ENCODE data around the gene BHMT2. TPM values are rescaled to one million over a fixed set of nuclear protein-coding genes. Genes with fewer than 3 reads are reported as not detected.

BHMT2 gene
- total and polyA plus RNA-seq, 2 experiments from 2014 or later = 1.7 to 1.9 TPM

DNA sequence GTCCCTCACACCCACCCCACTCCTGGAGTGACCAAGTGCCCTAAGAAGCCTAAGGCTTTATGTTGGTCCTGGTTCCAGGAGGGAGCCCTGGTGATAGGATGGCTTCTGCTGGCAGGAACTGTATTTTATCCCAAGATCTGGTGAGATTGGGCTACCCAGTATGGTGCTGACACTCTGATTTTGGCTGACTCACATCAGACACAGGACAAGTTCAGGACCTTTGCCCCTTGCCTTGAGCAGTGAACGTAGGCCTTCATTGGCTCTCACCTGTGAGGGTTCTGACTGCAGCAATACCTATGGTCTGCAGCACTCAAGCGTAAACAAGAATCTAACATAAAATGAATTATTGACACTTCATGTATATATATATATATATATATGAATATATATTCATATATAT, 67.1 kb downstream of the BHMT2 start:
- peak overlapping the region; percentile 67; the same call in 1 of the 2 replicates for H2AFZ ChIP-seq
- H3K36me3 ChIP-seq (ENCODE audit: insufficient read depth) = no peaks in the 10 kb centered on the region
- H4K20me1 ChIP-seq (replicated peaks; ENCODE audit: insufficient read depth) = no peaks in the 10 kb centered on the region
- H3K27me3 ChIP-seq (ENCODE audit: insufficient read depth) = no peaks in the 10 kb centered on the region
- no peak overlapping the region for H3K4me3 ChIP-seq
- no peaks in the 10 kb centered on the region; the same call in 1 of the 2 replicates for H3K9me2 ChIP-seq (ENCODE audit: insufficient read depth)
- no peak overlapping the region for H3K4me3 Mint-ChIP-seq
- no peak overlapping the region for H3K27ac ChIP-seq (ENCODE audit: low read depth)
- peaks cover 7% of the 10 kb centered on the region for H3K36me3 Mint-ChIP-seq (ENCODE audit: low read depth)
- TF ChIP-seq NANOG (IDR thresholded peaks at IDR 0.05; ENCODE audit: borderline replicate concordance) (no peak), POLR2AphosphoS5 (IDR thresholded peaks at IDR 0.05; ENCODE audit: low read depth) (no peak), ZNF114 (CRISPR knock-in tag; IDR thresholded peaks at IDR 0.05) (no peak), EZH2 (IDR thresholded peaks at IDR 0.05; ENCODE audit: low read depth, unreplicated experiment) (no peak), JUNB (IDR thresholded peaks at IDR 0.05; ENCODE audit: unreplicated experiment) (no peak)
- TF ChIP-seq, protein P1, sequence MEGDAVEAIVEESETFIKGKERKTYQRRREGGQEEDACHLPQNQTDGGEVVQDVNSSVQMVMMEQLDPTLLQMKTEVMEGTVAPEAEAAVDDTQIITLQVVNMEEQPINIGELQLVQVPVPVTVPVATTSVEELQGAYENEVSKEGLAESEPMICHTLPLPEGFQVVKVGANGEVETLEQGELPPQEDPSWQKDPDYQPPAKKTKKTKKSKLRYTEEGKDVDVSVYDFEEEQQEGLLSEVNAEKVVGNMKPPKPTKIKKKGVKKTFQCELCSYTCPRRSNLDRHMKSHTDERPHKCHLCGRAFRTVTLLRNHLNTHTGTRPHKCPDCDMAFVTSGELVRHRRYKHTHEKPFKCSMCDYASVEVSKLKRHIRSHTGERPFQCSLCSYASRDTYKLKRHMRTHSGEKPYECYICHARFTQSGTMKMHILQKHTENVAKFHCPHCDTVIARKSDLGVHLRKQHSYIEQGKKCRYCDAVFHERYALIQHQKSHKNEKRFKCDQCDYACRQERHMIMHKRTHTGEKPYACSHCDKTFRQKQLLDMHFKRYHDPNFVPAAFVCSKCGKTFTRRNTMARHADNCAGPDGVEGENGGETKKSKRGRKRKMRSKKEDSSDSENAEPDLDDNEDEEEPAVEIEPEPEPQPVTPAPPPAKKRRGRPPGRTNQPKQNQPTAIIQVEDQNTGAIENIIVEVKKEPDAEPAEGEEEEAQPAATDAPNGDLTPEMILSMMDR (conservative IDR thresholded peaks at IDR 0.05; ENCODE audit: low read depth in 2 of 2) = no peak
- ATAC-seq (no peak), DNase-seq (ENCODE audit: low spot score) (no peak)
- H3K27me3 Mint-ChIP-seq (ENCODE audit: insufficient read depth, low read depth, poor library complexity) = peaks cover 2% of the 10 kb centered on the region
- H3K4me1 ChIP-seq (ENCODE audit: insufficient read depth) = peaks cover 14% of the 10 kb centered on the region
- H3K9me3 Mint-ChIP-seq = peaks cover 12% of the 10 kb centered on the region
- H3K4me2 ChIP-seq = no peak overlapping the region
- peaks cover 12% of the 10 kb centered on the region for H3K4me1 Mint-ChIP-seq
- H3F3A ChIP-seq (replicated peaks; ENCODE audit: low read depth) = 0 out of 2 replicates have a peak, but pooled peaks cover 5% of the 10 kb centered on the region
- H3K79me2 ChIP-seq (replicated peaks; ENCODE audit: insufficient read depth) = no peaks in the 10 kb centered on the region
- no peak overlapping the region for H3K27ac Mint-ChIP-seq

Other genes starting within 250 kb of the BHMT2 start
- 24.6 and 27.2 TPM in 2 replicates for gene ARSB, start 84.5 kb upstream of the BHMT2 start, total RNA-seq (2014; rRNA removed; shearing (Covaris generic))
- gene ARSB, start 84.5 kb upstream of the BHMT2 start, polyA plus RNA-seq (2016; fragmentation: Nextera tagmentation; extraction: Ambion mirVana) = 7.4 and 7.8 TPM in 2 replicates
- gene DMGDH, start 93 bp upstream of the BHMT2 start, total RNA-seq (2014; rRNA removed; shearing (Covaris generic)) = 0.52 TPM in 1 of 2 replicates, not detected in the other
- 0.63 and 0.94 TPM in 2 replicates for gene DMGDH, start 93 bp upstream of the BHMT2 start, polyA plus RNA-seq (2016; fragmentation: Nextera tagmentation; extraction: Ambion mirVana)
- 2.3 and 4.2 TPM in 2 replicates for gene BHMT, start 42.0 kb downstream of the BHMT2 start, total RNA-seq (2014; rRNA removed; shearing (Covaris generic))
- gene BHMT, start 42.0 kb downstream of the BHMT2 start, polyA plus RNA-seq (2016; fragmentation: Nextera tagmentation; extraction: Ambion mirVana) = 1.4 and 2.6 TPM in 2 replicates
- gene JMY, start 166.4 kb downstream of the BHMT2 start, total RNA-seq (2014; rRNA removed; shearing (Covaris generic)) = 15.9 and 18.4 TPM in 2 replicates
- 6.1 and 6.2 TPM in 2 replicates for gene JMY, start 166.4 kb downstream of the BHMT2 start, polyA plus RNA-seq (2016; fragmentation: Nextera tagmentation; extraction: Ambion mirVana)